SK-N-MC (cell line): Measurements from ENCODE around the gene ESR2.

Experiments used
- EZH2 ChIP-seq: fragments of 200-600 bp; sonication (generic); IDR thresholded peaks from one replicate; pipeline ENCODE4 v1.6.1; 2017; ENCODE audit warnings: antibody characterized with exemption
- FOXP2 ChIP-seq: optimal IDR thresholded peaks from 2 replicates; pipeline ENCODE3; 2011; ENCODE audit warnings: mild to moderate bottlenecking, moderate library complexity; ENCODE audit not compliant: insufficient read depth; ENCODE audit errors: extremely low read length, control extremely low read depth
- POLR2AphosphoS5 ChIP-seq: IDR thresholded peaks from 2 replicates; pipeline ENCODE4 v1.6.1; 2012; ENCODE audit warnings: mild to moderate bottlenecking, low read depth, low read length, borderline replicate concordance

GRCh38 chr14:64038841-64039542, 255.2 kb downstream of the ESR2 start:
- TF ChIP-seq EZH2 (no peak), POLR2AphosphoS5 (no peak), FOXP2 (no peak)
